Ovary (tissue), 3 donors: Measurements from ENCODE around the gene NOTO.

Source experiments
- POLR2A ChIP-seq: fragments of 450-650 bp; IDR thresholded peaks from one replicate; pipeline ENCODE4 v1.6.1; 2017; ENCODE audit warnings: antibody characterized with exemption, mild to moderate bottlenecking, moderate library complexity
- TF ChIP-seq, protein P1 (sequence below), 3 donors: fragments of 450-650 bp in 2 of 3; fragments of 200-600 bp in 1 of 3; IDR thresholded peaks; one replicate each; pipeline versions ENCODE4 v1.5.1 to v1.8.0; 2016 to 2022; ENCODE audit warnings: antibody characterized with exemption in 3 of 3, mild to moderate bottlenecking in 1 of 3
- donor health status: DM: no; HTN: no; CAD: no.

GRCh38 chr2:73259704-73260337 lies 57.4 kb downstream of the NOTO start:
- TF ChIP-seq, protein P1, sequence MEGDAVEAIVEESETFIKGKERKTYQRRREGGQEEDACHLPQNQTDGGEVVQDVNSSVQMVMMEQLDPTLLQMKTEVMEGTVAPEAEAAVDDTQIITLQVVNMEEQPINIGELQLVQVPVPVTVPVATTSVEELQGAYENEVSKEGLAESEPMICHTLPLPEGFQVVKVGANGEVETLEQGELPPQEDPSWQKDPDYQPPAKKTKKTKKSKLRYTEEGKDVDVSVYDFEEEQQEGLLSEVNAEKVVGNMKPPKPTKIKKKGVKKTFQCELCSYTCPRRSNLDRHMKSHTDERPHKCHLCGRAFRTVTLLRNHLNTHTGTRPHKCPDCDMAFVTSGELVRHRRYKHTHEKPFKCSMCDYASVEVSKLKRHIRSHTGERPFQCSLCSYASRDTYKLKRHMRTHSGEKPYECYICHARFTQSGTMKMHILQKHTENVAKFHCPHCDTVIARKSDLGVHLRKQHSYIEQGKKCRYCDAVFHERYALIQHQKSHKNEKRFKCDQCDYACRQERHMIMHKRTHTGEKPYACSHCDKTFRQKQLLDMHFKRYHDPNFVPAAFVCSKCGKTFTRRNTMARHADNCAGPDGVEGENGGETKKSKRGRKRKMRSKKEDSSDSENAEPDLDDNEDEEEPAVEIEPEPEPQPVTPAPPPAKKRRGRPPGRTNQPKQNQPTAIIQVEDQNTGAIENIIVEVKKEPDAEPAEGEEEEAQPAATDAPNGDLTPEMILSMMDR (IDR thresholded peaks at IDR 0.05): no peak
- TF ChIP-seq POLR2A: no peak
